Measurements from ENCODE around the gene FRS3. TPM values are rescaled to one million over a fixed set of nuclear protein-coding genes. Genes with fewer than 3 reads are reported as not detected.

FRS3 gene
- total RNA-seq, 1 experiment from 2014 or later, result 5.9 TPM

- ChIA-PET POLR2A (interaction anchor here (1.3 kb wide), 1 partner anchor 10 kb away, joined by 3 read pairs; no protein-coding TSS in a partner anchor), CTCF (no interaction called here), RAD21 (ENCODE audit: low non-redundant PET in 1 of 2, low total read pairs in 2 of 2, uncharacterized antibody in 2 of 2, unreplicated experiment in 2 of 2) (no interaction called here)
- no peaks in the 10 kb centered on the region for H3K27me3 ChIP-seq (ENCODE audit: insufficient read depth, low read length)
- no TSS peak for BruUV-seq (replicated peaks)
- H3K36me3 ChIP-seq (ENCODE audit: control insufficient read depth in 1 of 2, insufficient read depth in 2 of 2, low read length in 2 of 2), result peaks cover 29 to 34% of the 10 kb centered on the region in 2 experiments
- no peak overlapping the region for H3K27ac ChIP-seq (ENCODE audit: low read depth, low read length)
- TF ChIP-seq SIN3A (IDR thresholded peaks at IDR 0.05; ENCODE audit: low read depth), result no peak
- no peak for TF ChIP-seq CBX3 (IDR thresholded peaks at IDR 0.05; ENCODE audit: low read depth)
- TF ChIP-seq EGR1 (IDR thresholded peaks at IDR 0.05; ENCODE audit: low read depth), result no peak
- no peak for TF ChIP-seq YY1 (IDR thresholded peaks at IDR 0.05; ENCODE audit: extremely low read depth, insufficient replicate concordance, low read depth, low read length)
- TF ChIP-seq POLR2AphosphoS5 (IDR thresholded peaks at IDR 0.05; ENCODE audit: low read depth, low read length), result no peak
- TF ChIP-seq SP1 (IDR thresholded peaks at IDR 0.05; ENCODE audit: low read depth), result no peak
- TF ChIP-seq, protein P1, sequence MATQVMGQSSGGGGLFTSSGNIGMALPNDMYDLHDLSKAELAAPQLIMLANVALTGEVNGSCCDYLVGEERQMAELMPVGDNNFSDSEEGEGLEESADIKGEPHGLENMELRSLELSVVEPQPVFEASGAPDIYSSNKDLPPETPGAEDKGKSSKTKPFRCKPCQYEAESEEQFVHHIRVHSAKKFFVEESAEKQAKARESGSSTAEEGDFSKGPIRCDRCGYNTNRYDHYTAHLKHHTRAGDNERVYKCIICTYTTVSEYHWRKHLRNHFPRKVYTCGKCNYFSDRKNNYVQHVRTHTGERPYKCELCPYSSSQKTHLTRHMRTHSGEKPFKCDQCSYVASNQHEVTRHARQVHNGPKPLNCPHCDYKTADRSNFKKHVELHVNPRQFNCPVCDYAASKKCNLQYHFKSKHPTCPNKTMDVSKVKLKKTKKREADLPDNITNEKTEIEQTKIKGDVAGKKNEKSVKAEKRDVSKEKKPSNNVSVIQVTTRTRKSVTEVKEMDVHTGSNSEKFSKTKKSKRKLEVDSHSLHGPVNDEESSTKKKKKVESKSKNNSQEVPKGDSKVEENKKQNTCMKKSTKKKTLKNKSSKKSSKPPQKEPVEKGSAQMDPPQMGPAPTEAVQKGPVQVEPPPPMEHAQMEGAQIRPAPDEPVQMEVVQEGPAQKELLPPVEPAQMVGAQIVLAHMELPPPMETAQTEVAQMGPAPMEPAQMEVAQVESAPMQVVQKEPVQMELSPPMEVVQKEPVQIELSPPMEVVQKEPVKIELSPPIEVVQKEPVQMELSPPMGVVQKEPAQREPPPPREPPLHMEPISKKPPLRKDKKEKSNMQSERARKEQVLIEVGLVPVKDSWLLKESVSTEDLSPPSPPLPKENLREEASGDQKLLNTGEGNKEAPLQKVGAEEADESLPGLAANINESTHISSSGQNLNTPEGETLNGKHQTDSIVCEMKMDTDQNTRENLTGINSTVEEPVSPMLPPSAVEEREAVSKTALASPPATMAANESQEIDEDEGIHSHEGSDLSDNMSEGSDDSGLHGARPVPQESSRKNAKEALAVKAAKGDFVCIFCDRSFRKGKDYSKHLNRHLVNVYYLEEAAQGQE (IDR thresholded peaks at IDR 0.05; ENCODE audit: low read depth), result no peak
- no peak for TF ChIP-seq POLR2A (IDR thresholded peaks at IDR 0.05; ENCODE audit: borderline replicate concordance, extremely low read depth, insufficient read depth, insufficient read length)
- TF ChIP-seq FOSL1 (IDR thresholded peaks at IDR 0.05; ENCODE audit: low read depth), result no peak
- no peaks in the 10 kb centered on the region for H3K9me3 ChIP-seq (ENCODE audit: control insufficient read depth in 1 of 2, insufficient read depth in 1 of 2, low read depth in 1 of 2, low read length in 2 of 2)
- DNase-seq (ENCODE audit: low read depth, low spot score) (no peak), ATAC-seq (no peak)
- H3K4me3 ChIP-seq (replicated peaks in 1 of 2; ENCODE audit: low read depth in 1 of 2, low read length in 2 of 2), result no peak overlapping the region
- H4K20me1 ChIP-seq (ENCODE audit: insufficient read depth), result no peaks in the 10 kb centered on the region
- peaks cover 0 to 9% of the 10 kb centered on the region in 2 experiments; a peak in 1 of 4 replicates for H3K4me1 ChIP-seq (ENCODE audit: control insufficient read depth in 1 of 2, insufficient read depth in 2 of 2, low read length in 2 of 2)
- no peaks in the 10 kb centered on the region for H3K9me2 ChIP-seq (ENCODE audit: insufficient read depth)
- no peak overlapping the region for H3K9ac ChIP-seq (ENCODE audit: low read length)
- intact Hi-C loops (cut with micrococcal nuclease), result no loop called here
- H3K79me2 ChIP-seq (ENCODE audit: insufficient read depth, low read length), result peaks cover 30% of the 10 kb centered on the region
- no peak overlapping the region for H2AFZ ChIP-seq (ENCODE audit: low read depth, low read length, poor library complexity, severe bottlenecking)
- no peak overlapping the region for H3K4me2 ChIP-seq (ENCODE audit: low read length)
Measured at GRCh38 chr6:41791305-41791704, 11.6 kb upstream of the FRS3 start.
